ENCODE results near the gene C3. TPM values are rescaled to one million over a fixed set of nuclear protein-coding genes. Genes with fewer than 3 reads are reported as not detected.
"Not testable (repeated sequence)": the region's sequence is repeated elsewhere in the genome, so short reads cannot be mapped to it uniquely, and the experiment has no call there.

The C3 gene
- 398 TPM for total RNA-seq
- long read RNA-seq, full-length matches to known transcripts: 28 of 223 reads
- long read RNA-seq, partial matches to known transcripts: 181 of 223 reads
- long read RNA-seq, other reads (novel, unspliced or antisense): 14 of 223 reads

DNA sequence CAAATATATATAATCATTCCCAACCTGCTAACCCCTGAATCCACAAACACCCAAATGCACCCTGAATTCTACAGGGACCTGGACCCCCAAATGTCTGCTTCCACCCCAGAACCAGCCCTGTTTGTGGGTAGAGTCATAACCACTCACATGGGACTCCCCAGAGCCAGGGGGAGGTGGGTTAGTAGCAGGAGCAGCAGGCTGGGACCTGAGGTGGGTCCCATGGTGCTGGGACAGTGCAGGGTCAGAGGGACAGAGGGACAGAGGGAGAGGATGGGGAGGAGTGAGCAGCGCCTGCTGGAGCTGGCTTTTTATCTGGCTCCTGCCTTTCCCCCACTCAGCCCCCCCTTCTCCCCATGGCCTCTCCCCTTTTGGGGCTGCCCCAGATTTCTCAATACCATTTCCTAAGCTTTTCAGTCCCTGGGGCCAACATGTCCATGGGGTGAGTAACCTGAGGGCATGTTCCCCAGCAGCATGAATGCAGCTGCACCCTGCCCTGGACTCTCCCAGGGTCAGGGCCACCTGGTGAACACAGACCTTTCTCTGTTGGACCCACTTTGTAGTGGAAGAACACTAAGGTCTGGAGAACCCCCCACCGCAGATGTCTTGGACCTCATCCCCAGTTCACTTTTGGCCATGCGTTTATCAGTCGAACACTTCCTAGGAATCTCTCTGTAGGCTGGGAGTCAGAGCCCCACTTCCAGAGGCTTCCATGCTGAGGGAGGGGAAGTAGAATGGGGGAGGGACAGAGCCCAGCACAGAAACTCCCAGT lies at the start of gene C3:
C3 (minus strand) TSS at position 282 of the 769 bp plus-strand sequence; CDS start at position 221, 61 bp downstream.
- DNase-seq (peak; percentile 75), ATAC-seq (peak; percentile 90)
- intact Hi-C loops (cut with micrococcal nuclease): no loop called here

DNA sequence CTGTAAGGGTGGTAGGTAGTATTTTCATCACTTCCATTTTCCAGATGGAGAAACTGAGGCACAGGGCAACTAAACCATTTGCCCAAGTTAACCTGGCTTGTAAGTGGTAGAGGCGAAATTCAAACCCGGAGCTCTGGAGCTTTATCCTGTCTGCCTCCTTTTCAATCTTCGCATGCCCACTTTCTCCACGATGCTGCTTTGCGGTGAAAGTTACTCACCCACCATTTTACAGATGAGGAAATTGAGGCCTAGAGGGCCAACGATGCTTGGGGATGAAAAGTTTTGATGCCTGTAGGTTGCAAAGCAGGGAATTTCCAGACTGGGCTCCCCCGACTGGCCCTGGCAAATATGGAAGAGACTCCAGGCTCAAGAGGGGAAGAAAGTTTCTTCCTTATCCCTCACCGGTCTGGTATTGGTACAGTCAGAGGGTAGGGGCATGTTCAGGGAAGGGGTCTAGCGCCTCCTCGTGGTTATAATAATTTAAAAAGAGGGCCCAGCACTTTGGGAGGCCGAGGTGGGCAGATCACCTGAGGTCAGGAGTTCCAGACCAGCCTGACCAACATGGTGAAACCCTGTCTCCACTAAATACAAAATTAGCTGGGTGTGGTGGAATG lies 48.7 kb upstream of the C3 start:
- no peak for ATAC-seq
- DNase-seq: no peak
- intact Hi-C loops (cut with micrococcal nuclease): no loop called here

DNA sequence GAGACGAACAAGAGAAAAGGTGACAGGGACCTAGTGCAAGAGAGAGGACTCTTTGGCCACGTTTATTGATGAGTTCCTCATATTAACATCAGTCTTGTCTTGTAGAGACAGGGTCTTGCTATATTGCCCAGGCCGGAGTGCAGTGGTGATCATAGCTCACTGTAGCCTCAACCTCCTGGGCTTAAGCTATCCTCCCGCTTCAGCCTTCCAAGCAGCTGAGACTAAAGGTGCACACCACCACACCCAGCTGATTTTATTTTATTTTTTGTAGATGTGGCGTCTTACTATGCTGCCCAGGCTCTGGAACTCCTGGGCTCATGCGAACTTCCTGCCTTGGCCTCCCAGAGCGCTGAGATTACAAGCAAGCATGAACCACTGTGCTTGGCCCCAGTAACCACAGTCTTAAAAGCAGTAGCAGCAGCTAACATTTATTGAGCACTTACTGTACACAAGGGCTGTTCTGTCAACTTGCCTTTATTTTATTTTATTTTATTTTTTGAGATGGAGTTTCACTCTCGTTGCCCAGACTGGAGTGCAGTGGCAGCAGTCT lies 47.9 kb upstream of the C3 start:
- ATAC-seq: no peak
- intact Hi-C loops (cut with micrococcal nuclease): no loop called here
- no peak for DNase-seq

DNA sequence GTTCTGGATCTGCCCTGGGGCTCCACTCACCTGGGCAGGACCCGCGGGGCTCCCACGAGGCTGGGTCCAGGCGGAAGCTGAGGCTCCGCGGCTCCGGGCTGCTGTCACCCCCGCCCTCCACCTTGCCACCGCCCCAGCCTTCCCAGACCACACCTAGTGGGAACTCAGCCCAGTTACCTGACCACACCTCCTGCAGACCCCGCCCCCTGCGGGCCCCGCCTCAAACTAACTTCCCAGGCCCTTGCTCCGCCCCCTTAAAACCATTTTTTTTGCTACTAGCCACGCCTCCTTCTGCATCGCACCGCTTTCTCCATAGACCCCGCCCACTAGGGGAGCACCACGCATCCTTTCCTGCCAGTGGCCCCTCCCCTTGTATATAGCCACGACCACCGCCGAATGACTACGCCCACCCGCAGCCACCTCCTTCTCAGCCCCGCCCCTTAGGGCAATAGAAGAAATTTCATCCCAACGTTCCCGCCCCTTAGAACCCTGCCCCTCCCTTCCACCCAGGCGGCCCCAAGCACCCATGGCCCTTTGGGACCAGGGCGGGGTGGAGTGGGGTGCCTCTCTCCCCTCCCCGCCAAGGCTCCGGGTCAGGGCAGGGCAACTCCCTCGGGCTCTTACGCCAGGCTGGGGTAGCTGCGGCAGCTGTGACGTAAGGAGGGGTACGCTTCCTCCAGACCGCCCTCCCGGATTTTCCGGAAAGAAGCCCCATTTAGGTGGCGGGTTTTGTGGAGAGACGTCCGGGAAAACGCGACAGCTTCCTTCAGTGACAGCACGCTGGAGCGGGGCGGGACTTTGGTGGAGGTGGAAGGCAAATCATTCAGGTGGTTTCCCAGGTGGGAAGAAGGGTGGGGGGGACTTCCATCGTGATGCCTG lies 47.1 kb upstream of the C3 start, which contains the start of gene SH2D3A:
SH2D3A (minus strand) TSS at position 79 of the 879 bp plus-strand sequence. CDS start 3,687 bp downstream, outside the sequence.
- intact Hi-C loops (cut with micrococcal nuclease): no loop called here

DNA sequence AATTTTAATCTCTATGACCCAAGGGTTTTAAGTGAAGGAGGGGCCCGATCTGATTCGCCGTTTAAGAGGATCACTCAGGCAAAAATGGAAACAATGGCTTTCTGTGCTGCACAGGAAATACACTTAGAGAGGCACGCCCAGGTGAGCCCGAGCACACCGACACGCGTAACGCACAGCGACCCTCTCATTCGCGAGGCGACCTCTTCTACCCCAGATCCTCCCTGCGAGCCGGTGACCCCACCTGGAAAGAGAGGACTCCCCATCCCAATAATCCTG lies 46.6 kb upstream of the C3 start:
- DNase-seq (no peak), ATAC-seq (no peak)
- intact Hi-C loops (cut with micrococcal nuclease): no loop called here

More for the DNA sequence above, 47.1 kb upstream of the C3 start, which contains the start of gene SH2D3A:
- ATAC-seq (peak; percentile 57), DNase-seq (peak; percentile 69)

DNA sequence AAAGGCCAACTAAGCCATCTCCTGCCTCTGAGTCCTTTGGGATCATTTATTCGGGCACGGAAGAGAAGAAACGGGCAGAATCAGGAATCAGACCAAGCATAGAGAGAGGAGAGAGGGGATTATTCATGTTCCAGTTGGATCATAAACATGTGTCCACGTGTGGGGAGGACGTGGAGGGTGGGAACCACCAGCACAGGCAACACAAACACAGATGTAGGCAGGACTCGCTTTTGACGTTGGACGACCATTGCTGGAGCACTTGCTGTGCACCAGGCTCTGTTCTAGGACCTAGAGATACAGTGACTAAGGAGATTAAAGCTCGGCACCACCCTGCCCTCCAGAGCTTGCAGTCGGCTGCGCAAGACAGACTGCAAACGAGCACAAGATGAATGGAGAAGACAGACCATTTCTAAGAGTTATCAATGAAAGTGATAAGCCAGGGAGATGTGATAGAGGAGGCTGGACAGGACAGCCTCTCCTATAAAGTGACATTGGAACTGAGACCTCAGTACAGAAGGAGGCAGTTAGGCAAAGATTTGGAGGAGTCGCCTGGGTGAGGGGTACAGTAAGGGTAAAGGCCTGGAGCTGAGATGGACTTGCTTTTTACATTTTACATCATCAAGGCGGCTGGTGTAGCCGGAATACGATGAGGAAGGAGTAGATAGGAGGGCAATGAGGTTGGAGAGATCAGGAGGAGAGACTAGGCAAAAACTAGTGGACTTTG lies 46.1 kb upstream of the C3 start:
- DNase-seq (no peak), ATAC-seq (no peak)
- intact Hi-C loops (cut with micrococcal nuclease): no loop called here

DNA sequence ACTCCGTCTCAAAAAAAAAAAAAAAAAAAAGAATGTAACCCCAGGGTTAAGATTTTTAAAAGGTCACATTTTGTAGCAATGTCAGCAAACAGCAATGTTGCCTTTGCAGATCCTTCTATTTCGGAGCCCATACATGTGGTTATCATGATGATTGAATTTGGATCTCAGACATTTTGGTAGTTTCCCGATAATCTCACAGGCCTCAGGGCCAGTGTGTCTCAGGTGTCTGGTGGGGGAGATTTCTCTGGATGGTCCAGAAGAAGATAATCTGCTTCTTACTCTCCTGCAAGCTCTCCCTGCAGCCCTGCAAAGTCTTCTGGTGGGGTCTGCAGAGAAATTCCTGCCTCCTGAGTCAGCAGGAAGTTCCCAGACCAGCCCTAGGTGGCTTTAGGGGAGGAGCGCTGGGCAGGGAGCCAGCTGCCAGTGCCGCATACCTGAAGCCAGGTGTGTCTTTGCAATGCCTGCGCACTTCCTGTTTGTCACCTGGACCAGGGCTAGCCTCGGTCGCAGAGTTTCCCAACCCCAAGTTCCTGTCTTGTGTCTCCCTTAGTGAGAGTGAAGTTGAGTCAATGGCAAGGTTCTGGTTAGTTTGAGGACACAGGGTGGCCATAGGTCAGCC lies 45.4 kb upstream of the C3 start:
- ATAC-seq (no peak), DNase-seq (no peak)
- intact Hi-C loops (cut with micrococcal nuclease): no loop called here

DNA sequence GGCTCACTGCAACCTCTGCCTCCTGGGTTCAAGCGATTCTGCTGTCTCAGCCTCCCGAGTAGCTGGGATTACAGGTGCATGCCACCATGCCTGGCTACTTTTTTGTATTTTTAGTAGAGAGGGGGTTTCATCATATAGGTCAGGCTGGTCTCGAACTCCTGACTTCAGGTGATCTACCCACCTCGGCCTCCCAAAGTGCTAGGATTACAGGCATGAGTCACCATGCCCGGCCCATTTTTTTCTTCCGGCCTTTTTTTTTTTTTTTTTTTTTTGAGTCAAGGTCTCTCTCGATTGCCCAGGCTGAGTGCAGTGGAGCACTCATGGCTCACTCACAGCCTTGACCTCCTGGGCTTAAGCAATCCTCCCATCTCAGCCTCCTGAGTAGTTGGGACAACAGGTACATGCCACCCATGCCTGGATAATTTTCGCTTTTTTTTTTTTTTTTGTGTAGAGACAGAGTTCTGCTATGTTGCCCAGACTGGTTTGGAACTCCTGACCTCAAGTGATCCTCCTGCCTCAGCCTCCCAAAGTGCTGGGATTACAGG lies 41.9 kb upstream of the C3 start:
- ATAC-seq; intact Hi-C loops (cut with micrococcal nuclease); DNase-seq: not testable (repeated sequence)

DNA sequence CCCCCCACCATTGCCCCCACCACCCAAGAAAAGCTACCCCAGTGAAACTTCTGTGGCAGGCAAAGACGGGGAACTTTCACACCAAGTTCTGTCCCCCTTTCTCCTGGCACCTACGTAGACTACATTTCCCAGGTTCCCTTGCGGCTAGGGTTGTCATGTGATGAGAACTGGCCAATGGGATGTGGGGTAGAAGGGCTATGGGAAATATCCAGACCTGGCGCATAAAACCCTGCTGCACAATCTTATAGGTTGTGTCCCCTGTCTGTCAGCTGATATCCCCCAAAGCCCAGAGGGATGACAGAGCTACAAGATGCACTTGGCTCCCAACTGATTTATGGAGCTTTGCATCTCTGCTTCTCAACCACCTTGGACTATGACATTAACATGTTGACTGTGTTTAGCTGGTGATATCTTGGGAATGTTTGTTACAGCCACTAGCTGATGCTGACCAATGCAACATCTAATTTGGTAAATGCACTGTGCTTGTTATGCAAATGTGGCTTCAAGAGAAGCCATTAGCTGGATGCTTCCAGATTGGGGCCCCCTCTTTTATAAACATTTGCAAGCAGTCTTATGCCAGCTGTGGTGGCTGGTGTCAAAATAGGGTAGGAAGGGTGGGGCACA lies 40.7 kb upstream of the C3 start:
- ATAC-seq (peak; percentile 23), DNase-seq (no peak)
- intact Hi-C loops (cut with micrococcal nuclease): no loop called here

DNA sequence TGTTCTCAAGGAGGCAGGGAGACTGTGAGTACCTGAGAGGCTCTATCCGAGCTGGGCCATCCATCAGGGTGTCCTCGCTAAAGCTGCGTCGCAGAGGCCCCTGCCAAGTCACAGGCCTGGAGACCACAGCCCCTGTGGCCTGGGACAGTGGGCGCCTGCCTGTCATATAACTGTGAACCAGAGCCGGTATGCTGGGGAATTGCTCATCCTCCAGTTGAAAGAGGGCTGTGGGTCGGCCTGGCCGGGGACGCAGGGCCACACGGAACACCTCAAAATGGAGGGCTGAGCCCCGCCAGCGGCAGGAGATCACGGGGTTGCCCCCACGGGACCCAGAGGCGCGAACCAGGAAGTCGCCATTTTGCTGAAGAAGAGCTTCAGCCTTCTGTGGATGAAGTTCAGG lies 40.2 kb upstream of the C3 start:
- ATAC-seq (no peak), DNase-seq (no peak)
- intact Hi-C loops (cut with micrococcal nuclease): no loop called here

DNA sequence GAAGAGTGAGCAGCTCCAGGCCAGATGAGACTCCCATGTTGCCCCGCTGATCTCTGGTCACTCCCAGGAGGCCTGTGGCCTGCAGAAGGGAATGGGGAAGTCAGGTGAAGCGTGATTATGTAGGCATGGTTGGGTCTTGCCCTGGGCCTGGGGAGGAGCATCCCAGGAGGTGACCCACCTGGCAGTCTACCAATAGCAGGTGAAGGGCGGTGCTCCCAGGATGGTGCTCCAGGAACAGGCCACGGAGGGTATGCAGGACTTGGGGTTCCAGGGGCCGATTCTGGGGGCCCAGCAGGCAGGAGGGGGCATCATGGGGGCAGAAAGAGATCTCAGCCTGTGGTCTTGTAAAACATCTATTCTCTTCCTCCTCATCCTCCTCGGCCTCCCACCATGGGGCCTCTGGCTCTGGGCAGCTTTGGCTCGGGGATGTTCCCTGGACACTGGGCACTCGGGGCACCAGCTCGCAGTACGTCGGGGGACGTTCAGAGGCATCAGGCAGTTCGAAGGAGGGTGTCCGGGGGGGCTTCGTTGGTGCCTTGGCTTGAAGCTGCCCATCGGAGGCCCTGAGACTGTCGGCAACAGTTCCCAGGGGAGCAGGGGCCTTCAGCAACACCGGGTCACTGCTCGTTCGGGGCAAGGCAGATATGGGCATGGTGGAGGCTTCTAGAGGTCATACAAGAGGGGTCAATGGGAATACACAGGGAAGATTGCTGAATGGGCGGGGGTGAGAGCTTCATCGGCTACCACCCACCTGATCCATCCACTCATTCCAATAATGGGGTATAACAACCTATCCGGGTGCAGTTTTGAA lies 34.4 kb upstream of the C3 start:
- DNase-seq: no peak
- no peak for ATAC-seq
- intact Hi-C loops (cut with micrococcal nuclease): no loop called here

DNA sequence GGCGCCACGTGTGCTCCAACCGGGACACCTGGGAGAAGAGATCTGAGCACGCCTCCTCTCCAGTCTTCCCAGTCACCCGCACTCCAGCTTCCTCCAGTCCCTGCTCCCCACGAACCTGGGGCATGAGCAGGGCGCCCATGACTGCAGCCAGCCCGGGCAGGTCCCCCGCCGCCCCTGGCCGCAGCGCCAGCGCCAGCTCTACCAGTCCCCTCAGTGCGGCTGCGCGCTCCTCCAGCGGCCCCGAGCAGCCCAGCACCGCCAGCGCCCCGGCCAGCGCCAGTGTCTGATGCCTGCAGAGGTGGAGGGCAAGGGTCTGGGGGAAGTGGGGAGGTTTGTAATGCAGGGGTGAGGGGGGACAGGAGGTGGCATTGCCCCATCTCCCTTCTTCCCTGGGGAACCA lies 33.7 kb upstream of the C3 start:
- no peak for ATAC-seq
- intact Hi-C loops (cut with micrococcal nuclease): no loop called here
- DNase-seq: no peak

DNA sequence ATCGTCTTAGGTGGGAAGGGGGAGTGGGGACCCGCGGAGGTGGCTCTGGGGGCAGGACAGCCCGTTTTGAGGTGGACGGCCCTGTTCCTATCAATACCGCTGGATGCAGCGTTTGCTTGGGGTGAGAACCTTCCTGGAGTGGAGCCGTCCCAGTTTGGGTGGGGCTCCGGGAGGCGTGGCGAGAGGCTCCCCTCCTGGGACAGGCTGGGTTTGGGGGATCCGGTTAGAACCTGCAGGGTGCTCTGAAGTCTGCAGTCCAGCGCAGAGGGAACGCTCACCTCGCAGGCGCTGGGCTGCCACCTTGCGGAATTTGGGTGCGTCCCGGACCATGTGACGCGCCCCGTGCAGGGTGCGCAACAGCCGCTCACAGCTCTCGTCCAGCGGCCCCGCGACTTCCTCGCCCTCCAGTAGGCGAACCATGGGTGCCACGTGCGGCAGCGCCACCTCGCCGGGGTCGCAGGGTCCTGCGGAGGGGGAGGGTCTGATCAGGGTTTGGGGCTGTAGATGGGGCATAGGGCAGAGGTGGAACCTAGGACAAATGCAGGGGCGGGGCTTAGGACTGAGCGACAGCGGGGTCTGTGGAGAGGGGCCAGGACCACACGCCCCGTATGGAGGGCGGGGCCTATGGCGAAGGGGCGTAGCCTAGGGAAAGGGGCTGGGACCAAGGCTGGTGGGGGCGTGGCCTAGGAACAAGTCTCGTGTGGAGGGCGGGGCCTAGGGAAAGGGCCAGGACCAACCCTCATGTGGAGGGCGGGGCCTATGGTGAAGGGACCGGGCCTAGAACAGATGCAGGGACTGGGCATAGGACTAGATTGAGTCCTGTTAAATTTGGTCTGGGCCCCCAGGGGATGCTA lies 33.0 kb upstream of the C3 start:
- DNase-seq (peak; percentile 84), ATAC-seq (peak; percentile 81)
- intact Hi-C loops (cut with micrococcal nuclease): no loop called here

DNA sequence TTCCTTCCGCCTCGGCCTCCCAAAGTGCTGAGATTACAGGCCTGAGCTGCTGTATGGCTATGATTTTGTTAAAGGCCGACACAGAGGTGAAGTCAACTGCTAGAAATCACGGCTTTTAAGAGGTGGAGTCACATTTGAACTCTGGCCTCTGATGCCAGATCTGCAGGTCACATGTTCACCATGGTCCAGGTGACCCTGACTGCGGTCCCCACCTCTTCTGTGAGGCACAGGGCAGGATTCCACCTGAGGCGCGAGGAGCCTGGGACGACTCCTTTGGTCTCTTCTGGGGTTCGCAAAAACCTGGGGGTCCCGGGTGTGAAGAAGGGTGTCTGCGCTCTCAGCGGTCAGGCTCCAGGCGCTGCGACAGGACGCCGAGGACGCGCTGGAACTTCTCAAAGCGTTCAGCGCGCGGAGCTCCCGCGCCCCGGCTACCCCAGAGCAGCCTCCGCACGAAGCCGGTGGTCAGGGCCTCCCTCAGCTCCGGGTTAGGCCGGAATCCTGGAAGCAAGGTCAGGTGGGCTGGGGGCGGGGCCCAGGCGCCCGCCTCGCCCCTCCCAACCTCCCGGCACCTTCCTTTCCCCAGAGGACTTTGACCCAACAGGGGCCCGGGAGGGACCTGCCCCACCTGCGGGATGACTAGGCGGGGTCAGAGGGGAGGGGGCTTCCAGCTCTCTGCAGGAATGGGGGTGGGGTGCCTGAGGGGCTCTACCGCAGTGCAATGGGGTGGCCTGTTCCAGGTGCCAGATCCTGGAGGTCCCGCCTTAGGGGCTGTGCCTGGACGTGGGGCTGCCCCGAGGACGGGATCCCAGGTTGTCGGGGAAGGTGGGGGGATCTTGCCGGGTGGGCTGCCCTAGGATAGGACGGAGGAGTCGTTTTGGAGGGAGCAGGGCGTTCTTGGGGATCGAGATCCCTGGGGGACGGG lies 32.1 kb upstream of the C3 start:
- peak; percentile 1 for ATAC-seq
- intact Hi-C loops (cut with micrococcal nuclease): no loop called here
- no peak for DNase-seq

DNA sequence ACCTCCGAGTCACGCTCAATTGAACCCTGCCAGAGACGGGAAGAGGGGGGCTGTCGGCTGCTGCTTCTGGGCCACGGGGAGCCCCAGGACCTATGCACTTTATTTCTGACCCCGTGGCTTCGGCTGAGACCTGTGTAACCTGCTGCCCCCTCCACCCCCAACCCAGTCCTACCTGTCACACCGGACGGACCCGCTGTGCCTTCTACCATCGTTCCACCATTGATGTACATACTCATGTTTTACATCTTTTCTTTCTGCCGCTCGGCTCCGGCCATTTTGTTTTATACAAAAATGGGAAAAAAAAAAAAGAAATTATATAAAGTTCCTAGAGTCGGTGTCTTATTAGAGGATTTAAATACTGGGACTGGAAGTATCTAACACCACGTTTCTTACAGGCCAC lies 30.7 kb upstream of the C3 start:
- no peak for ATAC-seq
- intact Hi-C loops (cut with micrococcal nuclease): no loop called here
- DNase-seq: no peak

All from left ventricle myocardium superior (tissue), 1 donor.